WTC11 (cell line): ENCODE results near the gene FREM1. TPM values are rescaled to one million over a fixed set of nuclear protein-coding genes. Genes with fewer than 3 reads are reported as not detected.
A peak's percentile ranks its signal among the peaks of the same experiment; 100 is the strongest.

Source experiments
- ATAC-seq: fragments of 200-7000 bp; cut with Tn5 transposase; 2 replicates; pipeline ENCODE4 v1.10.0; 2021; ENCODE audit warnings: mild to moderate bottlenecking, moderate library complexity
- CTCF ChIA-PET: fragments of 300-600 bp; sonication (Branson Sonifier 250); formaldehyde crosslinking; loops from one replicate; lab custom pipeline; 2021; ENCODE audit warnings: antibody characterized with exemption; lab: Charles Lee
- POLR2A ChIA-PET: fragments of 350-600 bp; sonication (Branson Sonifier 250); formaldehyde crosslinking; loops from one replicate; lab custom pipeline; 2021; ENCODE audit warnings: antibody characterized with exemption; lab: Charles Lee
- DNase-seq: peaks from one replicate; pipeline ENCODE4 v3.0.0; 2021; ENCODE audit warnings: low spot score
- H3K27ac Mint-ChIP-seq: 2 replicates; pipeline ENCODE4 v1.8.0; 2021; ENCODE audit warnings: mixed read lengths
- H3K27me3 Mint-ChIP-seq: 2 replicates; pipeline ENCODE4 v1.8.0; 2021; ENCODE audit warnings: low read depth, mild to moderate bottlenecking, moderate library complexity, mixed read lengths
- H3K36me3 Mint-ChIP-seq: 2 replicates; pipeline ENCODE4 v1.8.0; 2021; ENCODE audit warnings: mixed read lengths
- H3K4me1 Mint-ChIP-seq: 2 replicates; pipeline ENCODE4 v1.8.0; 2022; ENCODE audit warnings: mixed read lengths
- H3K4me3 Mint-ChIP-seq: 2 replicates; pipeline ENCODE4 v1.8.0; 2021; ENCODE audit warnings: mild to moderate bottlenecking, moderate library complexity, mixed read lengths
- H3K9me3 Mint-ChIP-seq: 2 replicates; pipeline ENCODE4 v1.8.0; 2021; ENCODE audit warnings: mixed read lengths
- CREB1 ChIP-seq: sonication (generic); formaldehyde crosslinking; IDR thresholded peaks from 2 replicates; pipeline ENCODE4 v1.8.0; 2023; ENCODE audit warnings: mild to moderate bottlenecking, missing genetic modification reagents
- FOXP4 ChIP-seq: sonication (generic); formaldehyde crosslinking; IDR thresholded peaks from 2 replicates; pipeline ENCODE4 v1.8.0; 2022; ENCODE audit warnings: mild to moderate bottlenecking, missing genetic modification reagents
- RELA ChIP-seq: sonication (generic); formaldehyde crosslinking; IDR thresholded peaks from 2 replicates; pipeline ENCODE4 v1.8.1; 2022; ENCODE audit warnings: missing genetic modification reagents, mild to moderate bottlenecking, borderline replicate concordance
- SP1 ChIP-seq: sonication (generic); formaldehyde crosslinking; conservative IDR thresholded peaks from 2 replicates; pipeline ENCODE4 v1.8.1; 2022; ENCODE audit warnings: missing genetic modification reagents
- ZBTB21 ChIP-seq: sonication (generic); formaldehyde crosslinking; IDR thresholded peaks from 2 replicates; pipeline ENCODE4 v1.8.1; 2023; ENCODE audit warnings: mild to moderate bottlenecking, missing genetic modification reagents, borderline replicate concordance
- ZNF232 ChIP-seq: sonication (generic); formaldehyde crosslinking; IDR thresholded peaks from 2 replicates; pipeline ENCODE4 v1.8.0; 2022; ENCODE audit warnings: mild to moderate bottlenecking, missing genetic modification reagents
- ZSCAN18 ChIP-seq: fragments of 250-450 bp; sonication (Bioruptor Pico); IDR thresholded peaks from 2 replicates; pipeline ENCODE4 v2.1.2; 2022; ENCODE audit warnings: mild to moderate bottlenecking, moderate library complexity
- total RNA-seq: library from RNA; stranded (reverse); gene quantifications from 3 replicates; pipeline ENCODE4 v1.2.3, GENCODE V29; 2021
- TF ChIP-seq, protein P1 (sequence below): fragments of 250-450 bp; sonication (Bioruptor Pico); IDR thresholded peaks from 2 replicates; pipeline ENCODE4 v1.9.0; 2021; ENCODE audit warnings: mild to moderate bottlenecking, borderline replicate concordance
- TF ChIP-seq, protein P2 (sequence below): sonication (generic); formaldehyde crosslinking; IDR thresholded peaks from 2 replicates; pipeline ENCODE4 v1.8.0; 2022; ENCODE audit warnings: mild to moderate bottlenecking, missing genetic modification reagents
- TF ChIP-seq, protein P3 (sequence below): sonication (generic); formaldehyde crosslinking; IDR thresholded peaks from 2 replicates; pipeline ENCODE4 v1.8.1; 2022; ENCODE audit warnings: low read depth, missing genetic modification reagents, borderline replicate concordance
- TF ChIP-seq, protein P4 (sequence below): sonication (generic); formaldehyde crosslinking; IDR thresholded peaks from 2 replicates; pipeline ENCODE4 v1.8.1; 2022; ENCODE audit warnings: low read depth, mild to moderate bottlenecking, moderate library complexity, missing genetic modification reagents, borderline replicate concordance
- TF ChIP-seq, protein P5 (sequence below): fragments of 250-450 bp; sonication (Bioruptor Pico); IDR thresholded peaks from 2 replicates; pipeline ENCODE4 v1.8.0; 2021; ENCODE audit warnings: mild to moderate bottlenecking

FREM1 gene
- total RNA-seq, 1 experiment from 2014 or later, result 2.8 TPM

DNA sequence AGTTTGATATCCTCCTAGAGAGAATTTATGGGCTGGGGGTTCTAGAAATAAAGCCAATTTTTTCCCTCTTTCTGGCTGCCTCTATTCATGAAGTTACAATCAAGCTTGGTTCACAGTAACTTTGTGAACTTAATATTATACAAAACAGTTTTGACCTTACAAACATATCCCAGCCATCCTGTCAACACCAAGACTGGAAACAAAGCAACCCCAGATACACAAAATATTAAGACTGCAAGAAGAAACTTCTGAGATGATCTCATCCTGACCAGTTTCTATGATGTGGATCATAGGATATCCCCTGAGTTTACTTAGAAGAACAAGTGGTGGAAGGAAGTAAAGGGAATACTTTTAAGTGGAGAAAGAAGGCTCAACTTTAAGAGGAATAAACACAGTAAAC is 159.4 kb downstream of the FREM1 start (continued):
- TF ChIP-seq, protein P1, sequence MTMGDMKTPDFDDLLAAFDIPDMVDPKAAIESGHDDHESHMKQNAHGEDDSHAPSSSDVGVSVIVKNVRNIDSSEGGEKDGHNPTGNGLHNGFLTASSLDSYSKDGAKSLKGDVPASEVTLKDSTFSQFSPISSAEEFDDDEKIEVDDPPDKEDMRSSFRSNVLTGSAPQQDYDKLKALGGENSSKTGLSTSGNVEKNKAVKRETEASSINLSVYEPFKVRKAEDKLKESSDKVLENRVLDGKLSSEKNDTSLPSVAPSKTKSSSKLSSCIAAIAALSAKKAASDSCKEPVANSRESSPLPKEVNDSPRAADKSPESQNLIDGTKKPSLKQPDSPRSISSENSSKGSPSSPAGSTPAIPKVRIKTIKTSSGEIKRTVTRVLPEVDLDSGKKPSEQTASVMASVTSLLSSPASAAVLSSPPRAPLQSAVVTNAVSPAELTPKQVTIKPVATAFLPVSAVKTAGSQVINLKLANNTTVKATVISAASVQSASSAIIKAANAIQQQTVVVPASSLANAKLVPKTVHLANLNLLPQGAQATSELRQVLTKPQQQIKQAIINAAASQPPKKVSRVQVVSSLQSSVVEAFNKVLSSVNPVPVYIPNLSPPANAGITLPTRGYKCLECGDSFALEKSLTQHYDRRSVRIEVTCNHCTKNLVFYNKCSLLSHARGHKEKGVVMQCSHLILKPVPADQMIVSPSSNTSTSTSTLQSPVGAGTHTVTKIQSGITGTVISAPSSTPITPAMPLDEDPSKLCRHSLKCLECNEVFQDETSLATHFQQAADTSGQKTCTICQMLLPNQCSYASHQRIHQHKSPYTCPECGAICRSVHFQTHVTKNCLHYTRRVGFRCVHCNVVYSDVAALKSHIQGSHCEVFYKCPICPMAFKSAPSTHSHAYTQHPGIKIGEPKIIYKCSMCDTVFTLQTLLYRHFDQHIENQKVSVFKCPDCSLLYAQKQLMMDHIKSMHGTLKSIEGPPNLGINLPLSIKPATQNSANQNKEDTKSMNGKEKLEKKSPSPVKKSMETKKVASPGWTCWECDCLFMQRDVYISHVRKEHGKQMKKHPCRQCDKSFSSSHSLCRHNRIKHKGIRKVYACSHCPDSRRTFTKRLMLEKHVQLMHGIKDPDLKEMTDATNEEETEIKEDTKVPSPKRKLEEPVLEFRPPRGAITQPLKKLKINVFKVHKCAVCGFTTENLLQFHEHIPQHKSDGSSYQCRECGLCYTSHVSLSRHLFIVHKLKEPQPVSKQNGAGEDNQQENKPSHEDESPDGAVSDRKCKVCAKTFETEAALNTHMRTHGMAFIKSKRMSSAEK (CRISPR knock-in tag), result no peak
- TF ChIP-seq, protein P2, sequence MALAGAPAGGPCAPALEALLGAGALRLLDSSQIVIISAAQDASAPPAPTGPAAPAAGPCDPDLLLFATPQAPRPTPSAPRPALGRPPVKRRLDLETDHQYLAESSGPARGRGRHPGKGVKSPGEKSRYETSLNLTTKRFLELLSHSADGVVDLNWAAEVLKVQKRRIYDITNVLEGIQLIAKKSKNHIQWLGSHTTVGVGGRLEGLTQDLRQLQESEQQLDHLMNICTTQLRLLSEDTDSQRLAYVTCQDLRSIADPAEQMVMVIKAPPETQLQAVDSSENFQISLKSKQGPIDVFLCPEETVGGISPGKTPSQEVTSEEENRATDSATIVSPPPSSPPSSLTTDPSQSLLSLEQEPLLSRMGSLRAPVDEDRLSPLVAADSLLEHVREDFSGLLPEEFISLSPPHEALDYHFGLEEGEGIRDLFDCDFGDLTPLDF (CRISPR knock-in tag), result no peak
- TF ChIP-seq ZBTB21 (CRISPR knock-in tag) (no peak), RELA (CRISPR knock-in tag) (no peak), FOXP4 (CRISPR knock-in tag) (no peak)

- H3K27me3 Mint-ChIP-seq, result peaks cover 13% of the 10 kb centered on the region
- no peak for TF ChIP-seq SP1 (CRISPR knock-in tag)
- TF ChIP-seq, protein P3, sequence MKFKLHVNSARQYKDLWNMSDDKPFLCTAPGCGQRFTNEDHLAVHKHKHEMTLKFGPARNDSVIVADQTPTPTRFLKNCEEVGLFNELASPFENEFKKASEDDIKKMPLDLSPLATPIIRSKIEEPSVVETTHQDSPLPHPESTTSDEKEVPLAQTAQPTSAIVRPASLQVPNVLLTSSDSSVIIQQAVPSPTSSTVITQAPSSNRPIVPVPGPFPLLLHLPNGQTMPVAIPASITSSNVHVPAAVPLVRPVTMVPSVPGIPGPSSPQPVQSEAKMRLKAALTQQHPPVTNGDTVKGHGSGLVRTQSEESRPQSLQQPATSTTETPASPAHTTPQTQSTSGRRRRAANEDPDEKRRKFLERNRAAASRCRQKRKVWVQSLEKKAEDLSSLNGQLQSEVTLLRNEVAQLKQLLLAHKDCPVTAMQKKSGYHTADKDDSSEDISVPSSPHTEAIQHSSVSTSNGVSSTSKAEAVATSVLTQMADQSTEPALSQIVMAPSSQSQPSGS (CRISPR knock-in tag), result no peak
- TF ChIP-seq, protein P4, sequence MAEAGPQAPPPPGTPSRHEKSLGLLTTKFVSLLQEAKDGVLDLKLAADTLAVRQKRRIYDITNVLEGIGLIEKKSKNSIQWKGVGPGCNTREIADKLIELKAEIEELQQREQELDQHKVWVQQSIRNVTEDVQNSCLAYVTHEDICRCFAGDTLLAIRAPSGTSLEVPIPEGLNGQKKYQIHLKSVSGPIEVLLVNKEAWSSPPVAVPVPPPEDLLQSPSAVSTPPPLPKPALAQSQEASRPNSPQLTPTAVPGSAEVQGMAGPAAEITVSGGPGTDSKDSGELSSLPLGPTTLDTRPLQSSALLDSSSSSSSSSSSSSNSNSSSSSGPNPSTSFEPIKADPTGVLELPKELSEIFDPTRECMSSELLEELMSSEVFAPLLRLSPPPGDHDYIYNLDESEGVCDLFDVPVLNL, result no peak
- TF ChIP-seq, protein P5, sequence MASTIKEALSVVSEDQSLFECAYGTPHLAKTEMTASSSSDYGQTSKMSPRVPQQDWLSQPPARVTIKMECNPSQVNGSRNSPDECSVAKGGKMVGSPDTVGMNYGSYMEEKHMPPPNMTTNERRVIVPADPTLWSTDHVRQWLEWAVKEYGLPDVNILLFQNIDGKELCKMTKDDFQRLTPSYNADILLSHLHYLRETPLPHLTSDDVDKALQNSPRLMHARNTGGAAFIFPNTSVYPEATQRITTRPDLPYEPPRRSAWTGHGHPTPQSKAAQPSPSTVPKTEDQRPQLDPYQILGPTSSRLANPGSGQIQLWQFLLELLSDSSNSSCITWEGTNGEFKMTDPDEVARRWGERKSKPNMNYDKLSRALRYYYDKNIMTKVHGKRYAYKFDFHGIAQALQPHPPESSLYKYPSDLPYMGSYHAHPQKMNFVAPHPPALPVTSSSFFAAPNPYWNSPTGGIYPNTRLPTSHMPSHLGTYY (CRISPR knock-in tag), result no peak
- no peak for TF ChIP-seq ZSCAN18
- TF ChIP-seq FOXP4 (CRISPR knock-in tag), result no peak
- no peak for TF ChIP-seq CREB1 (CRISPR knock-in tag)
- no peak for TF ChIP-seq ZNF232
- TF ChIP-seq, all 79 proteins: peak for 0
- 0 out of 2 replicates have a peak overlapping the region, but pooled peaks have one; percentile 2 for H3K4me3 Mint-ChIP-seq
- ATAC-seq, result peak; percentile 51
- peaks cover 31% of the 10 kb centered on the region for H3K4me1 Mint-ChIP-seq
- H3K36me3 Mint-ChIP-seq, result peaks cover 2% of the 10 kb centered on the region; the same call in 1 of the 2 replicates
- H3K27ac Mint-ChIP-seq, result no peak overlapping the region
- POLR2A ChIA-PET, result no interaction called here
- CTCF ChIA-PET, result interaction anchor here (0.9 to 1.2 kb wide), 2 partner anchors 18 to 316 kb away, joined by 3 read pairs; no protein-coding TSS in a partner anchor
- DNase-seq, result no peak
- H3K9me3 Mint-ChIP-seq, result peaks cover 2% of the 10 kb centered on the region
Measured at GRCh38 chr9:14749741-14750211, 160.5 kb downstream of the FREM1 start.
